Natural killer cell (primary cell): Measurements from ENCODE around the gene PEBP1. TPM values are rescaled to one million over a fixed set of nuclear protein-coding genes. Genes with fewer than 3 reads are reported as not detected.

Experiments used
- ATAC-seq, 3 donors: fragments of 150-1000 bp in 2 of 3; fragments of 200-7000 bp in 1 of 3; cut with Tn5 transposase; 1 replicate in 1 of 3; 2 replicates in 2 of 3; pipeline ENCODE4 v1.10.0; 2021; ENCODE audit warnings: mild to moderate bottlenecking in 2 of 3, moderate library complexity in 2 of 3
- DNase-seq, 2 donors: peaks; one replicate each; pipeline versions ENCODE4 v3.0.0 to v3.0.0-alpha.2; 2013 to 2021; ENCODE audit warnings: mixed read lengths in 1 of 2
- H3K27ac ChIP-seq: one replicate; pipeline ENCODE4 v1.5.1; 2013; ENCODE audit warnings: mild to moderate bottlenecking, low read length
- H3K27me3 ChIP-seq: one replicate; pipeline ENCODE4 v1.6.1; 2013; ENCODE audit warnings: low read length; ENCODE audit not compliant: control insufficient read depth, insufficient read depth
- H3K36me3 ChIP-seq: one replicate; pipeline ENCODE4 v1.6.1; 2013; ENCODE audit warnings: low read length; ENCODE audit not compliant: control insufficient read depth, insufficient read depth
- H3K4me1 ChIP-seq: one replicate; pipeline ENCODE4 v1.6.1; 2013; ENCODE audit warnings: low read length; ENCODE audit not compliant: control insufficient read depth, insufficient read depth
- H3K4me3 ChIP-seq: one replicate; pipeline ENCODE4 v1.5.1; 2013; ENCODE audit warnings: low read length
- H3K9me3 ChIP-seq: one replicate; pipeline ENCODE4 v1.6.1; 2013; ENCODE audit warnings: low read length; ENCODE audit not compliant: control insufficient read depth, insufficient read depth
- H3K27ac Mint-ChIP-seq, 2 donors: one replicate each; pipeline ENCODE4 v1.8.0; 2022; ENCODE audit warnings: mild to moderate bottlenecking in 2 of 2, mixed read lengths in 2 of 2, moderate library complexity in 1 of 2
- H3K27me3 Mint-ChIP-seq, 2 donors: one replicate each; pipeline ENCODE4 v1.8.0; 2022; ENCODE audit warnings: low read depth in 2 of 2, mixed read lengths in 2 of 2
- H3K36me3 Mint-ChIP-seq: one replicate; pipeline ENCODE4 v1.8.0; 2022; ENCODE audit warnings: mixed read lengths
- H3K4me1 Mint-ChIP-seq, 2 donors: one replicate each; pipeline ENCODE4 v1.8.0; 2022; ENCODE audit warnings: mixed read lengths in 2 of 2
- H3K4me3 Mint-ChIP-seq: one replicate; pipeline ENCODE4 v1.8.0; 2022; ENCODE audit warnings: mild to moderate bottlenecking, moderate library complexity, mixed read lengths
- H3K9me3 Mint-ChIP-seq, 2 donors: one replicate each; pipeline ENCODE4 v1.8.0; 2022; ENCODE audit warnings: mixed read lengths in 2 of 2
- WGBS: methylation state at CpG from one replicate; pipeline ENCODE4 v1.1.7; 2013; ENCODE audit warnings: missing lambda C conversion rate; ENCODE audit not compliant: insufficient coverage; 5-methylcytosine and 5-hydroxymethylcytosine counted together
- intact Hi-C: fragments of 100-400 bp; cut with micrococcal nuclease; formaldehyde crosslinking; loops from one replicate; pipeline ENCODE4 v1.14.2; 2022
- total RNA-seq, 4 donors: library from RNA; stranded (reverse); fragments of 120-200 nt in 1 of 4; gene quantifications; one replicate each; pipeline versions ENCODE4 v1.2.3 to v1.2.4, GENCODE V29; 2013 to 2022
- TF ChIP-seq, protein P1 (sequence below): fragments of 200-600 bp; IDR thresholded peaks from one replicate; pipeline ENCODE4 v1.8.0; 2022; ENCODE audit warnings: antibody characterized with exemption

The PEBP1 gene
- total RNA-seq, 3 donors from 2014 or later (not counting 1 experiment from before 2014, with no cell fraction given) = 38.0 to 54.0 (median 41.4) TPM

GRCh38 chr12:118102609-118103008, 33.3 kb upstream of the PEBP1 start:
- H3K4me3 ChIP-seq = no peak overlapping the region
- H3K36me3 ChIP-seq = no peaks in the 10 kb centered on the region
- H3K27ac ChIP-seq = no peak overlapping the region

DNA sequence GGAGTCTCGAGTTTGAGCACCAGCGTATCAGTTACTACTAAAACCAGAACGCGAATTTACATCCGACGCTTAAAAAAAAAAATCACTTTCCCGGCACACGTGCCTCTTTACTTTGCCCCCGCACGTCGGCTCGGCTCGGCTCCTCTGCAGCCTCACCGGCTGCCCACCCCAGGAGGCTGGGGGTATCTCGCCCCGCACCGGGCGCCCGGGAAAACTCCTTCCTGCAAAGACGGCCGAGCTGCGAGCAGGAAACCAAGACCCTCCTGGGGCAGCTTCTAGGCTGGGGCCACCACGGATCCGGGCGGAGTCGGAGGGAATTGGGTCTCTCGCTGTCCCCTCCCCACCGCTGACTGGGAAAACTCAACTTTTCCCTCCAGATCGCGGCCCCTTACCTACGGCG, 32.7 kb upstream of the PEBP1 start:
- H3K27ac Mint-ChIP-seq = no peak overlapping the region
- H3K27ac ChIP-seq = no peak overlapping the region
- H3K4me3 Mint-ChIP-seq = peak overlapping the region; percentile 91
- WGBS = under 1% methylated on average over 32 of the region's 32 CpGs
- peak overlapping the region; percentile 24 for H3K4me3 ChIP-seq
- H3K4me1 ChIP-seq = peaks cover 14% of the 10 kb centered on the region
- ATAC-seq (peak in 1 of 3 donors; percentile 19), DNase-seq (peak in 1 of 2 donors; percentile 14)
- peaks cover 10 to 14% of the 10 kb centered on the region in 2 donors for H3K4me1 Mint-ChIP-seq
- no peaks in the 10 kb centered on the region for H3K36me3 ChIP-seq
- TF ChIP-seq, protein P1, sequence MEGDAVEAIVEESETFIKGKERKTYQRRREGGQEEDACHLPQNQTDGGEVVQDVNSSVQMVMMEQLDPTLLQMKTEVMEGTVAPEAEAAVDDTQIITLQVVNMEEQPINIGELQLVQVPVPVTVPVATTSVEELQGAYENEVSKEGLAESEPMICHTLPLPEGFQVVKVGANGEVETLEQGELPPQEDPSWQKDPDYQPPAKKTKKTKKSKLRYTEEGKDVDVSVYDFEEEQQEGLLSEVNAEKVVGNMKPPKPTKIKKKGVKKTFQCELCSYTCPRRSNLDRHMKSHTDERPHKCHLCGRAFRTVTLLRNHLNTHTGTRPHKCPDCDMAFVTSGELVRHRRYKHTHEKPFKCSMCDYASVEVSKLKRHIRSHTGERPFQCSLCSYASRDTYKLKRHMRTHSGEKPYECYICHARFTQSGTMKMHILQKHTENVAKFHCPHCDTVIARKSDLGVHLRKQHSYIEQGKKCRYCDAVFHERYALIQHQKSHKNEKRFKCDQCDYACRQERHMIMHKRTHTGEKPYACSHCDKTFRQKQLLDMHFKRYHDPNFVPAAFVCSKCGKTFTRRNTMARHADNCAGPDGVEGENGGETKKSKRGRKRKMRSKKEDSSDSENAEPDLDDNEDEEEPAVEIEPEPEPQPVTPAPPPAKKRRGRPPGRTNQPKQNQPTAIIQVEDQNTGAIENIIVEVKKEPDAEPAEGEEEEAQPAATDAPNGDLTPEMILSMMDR = no peak
- intact Hi-C loops = no loop called here
- no peaks in the 10 kb centered on the region for H3K36me3 Mint-ChIP-seq
- no peaks in the 10 kb centered on the region for H3K9me3 ChIP-seq
- H3K27me3 Mint-ChIP-seq = peaks cover 20 to 22% of the 10 kb centered on the region in 2 donors
- no peaks in the 10 kb centered on the region for H3K9me3 Mint-ChIP-seq
- peaks cover 22% of the 10 kb centered on the region for H3K27me3 ChIP-seq

More at GRCh38 chr12:118102609-118103008, 33.3 kb upstream of the PEBP1 start:
- peaks cover 14% of the 10 kb centered on the region for H3K4me1 ChIP-seq
- 65% methylated on average over 4 of the region's 5 CpGs for WGBS
- DNase-seq (no peak), ATAC-seq (no peak)
- peaks cover 10 to 14% of the 10 kb centered on the region in 2 donors for H3K4me1 Mint-ChIP-seq
- no peaks in the 10 kb centered on the region for H3K36me3 Mint-ChIP-seq
- no peaks in the 10 kb centered on the region for H3K9me3 Mint-ChIP-seq
- H3K27ac Mint-ChIP-seq = no peak overlapping the region
- intact Hi-C loops = no loop called here
- no peaks in the 10 kb centered on the region for H3K9me3 ChIP-seq
- peaks cover 22% of the 10 kb centered on the region for H3K27me3 ChIP-seq
- peaks cover 20 to 22% of the 10 kb centered on the region in 2 donors for H3K27me3 Mint-ChIP-seq
- TF ChIP-seq, protein P1 = no peak
- H3K4me3 Mint-ChIP-seq = peak overlapping the region; percentile 91

DNA sequence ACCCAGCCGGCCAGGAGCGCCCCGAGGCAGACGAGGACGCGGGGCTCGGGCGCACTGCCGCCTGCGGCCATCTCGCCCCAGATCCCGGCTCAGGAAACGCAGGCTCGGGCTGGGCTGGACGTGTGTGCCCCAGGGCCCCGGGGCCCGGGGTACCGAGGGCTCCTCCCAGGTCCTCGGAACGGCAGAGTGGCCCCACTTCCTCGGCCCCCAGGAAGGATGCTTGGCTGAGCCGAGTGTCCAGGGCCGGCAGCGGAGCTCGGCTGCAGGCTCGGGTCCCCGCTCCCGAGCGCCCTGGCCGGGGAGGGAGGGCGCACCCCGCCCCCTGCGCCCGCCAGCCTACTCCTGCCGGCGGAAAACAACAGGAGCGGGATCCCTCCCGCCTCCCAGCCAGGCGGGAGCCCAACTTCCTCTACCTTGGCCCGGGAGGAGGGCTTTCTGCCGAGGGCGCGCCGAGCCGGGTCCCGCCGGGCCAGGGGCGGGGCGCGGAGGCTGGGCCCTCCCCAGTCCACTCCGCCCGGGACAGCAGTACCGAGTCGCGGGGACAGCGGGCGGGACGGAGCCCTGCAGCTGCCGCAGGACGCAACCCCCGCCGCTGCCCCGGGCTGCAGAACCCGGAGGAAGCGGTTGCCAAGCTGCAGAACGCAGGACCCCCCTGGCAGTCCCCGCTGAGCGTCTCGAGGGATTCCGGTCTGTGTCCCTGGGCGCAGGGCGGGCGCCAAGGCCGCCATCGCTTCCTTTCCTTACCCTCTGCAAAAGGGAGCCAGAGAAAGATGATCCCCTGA, 32.1 kb upstream of the PEBP1 start, which contains the start of gene VSIG10:
Gene VSIG10, minus strand, starts transcription at position 411 of the 782 bp plus-strand sequence. Its CDS starts 340 bp downstream, at position 71.
- H3K4me1 ChIP-seq = peaks cover 14% of the 10 kb centered on the region
- peak in 1 of 2 donors; percentile 34 for DNase-seq
- Mint-ChIP-seq H3K9me3 (no peaks in the 10 kb centered on the region), H3K4me3 (peak within 1 kb of the TSS; percentile 91), H3K27me3 (peaks cover 20 to 22% of the 10 kb centered on the region in 2 donors), H3K27ac (no peak within 1 kb of the TSS), H3K4me1 (peaks cover 10 to 14% of the 10 kb centered on the region in 2 donors), H3K36me3 (no peaks in the 10 kb centered on the region)
- peak within 1 kb of the TSS; percentile 24 for H3K4me3 ChIP-seq
- under 1% methylated on average over 75 of the region's 75 CpGs for WGBS
- no peaks in the 10 kb centered on the region for H3K9me3 ChIP-seq
- peaks cover 22% of the 10 kb centered on the region for H3K27me3 ChIP-seq
- ATAC-seq = peak; percentile 31 to 69 (median 49)
- TF ChIP-seq, protein P1 = no peak
- intact Hi-C loops = no loop called here
- H3K36me3 ChIP-seq = no peaks in the 10 kb centered on the region
- no peak within 1 kb of the TSS for H3K27ac ChIP-seq
